ENCODE data around the gene SEPTIN14.
"Not testable (repeated sequence)": the region's sequence is repeated elsewhere in the genome, so short reads cannot be mapped to it uniquely, and the experiment has no call there.

The SEPTIN14 gene

GRCh38 chr7:55862652-55863051 is at the start of gene SEPTIN14:
Gene SEPTIN14 (minus strand): TSS chr7:55862752. CDS start chr7:55861996, 756 bp downstream.
- H4K20me1 ChIP-seq (ENCODE audit: insufficient read depth, low read length); H3K79me2 ChIP-seq (ENCODE audit: insufficient read depth, low read length); H3K4me3 ChIP-seq (ENCODE audit: low read depth in 1 of 2, low read length in 2 of 2); H3K4me1 ChIP-seq (ENCODE audit: insufficient read depth, low read length); H3K27me3 ChIP-seq (ENCODE audit: insufficient read depth, low read length, poor library complexity); H3K9me3 ChIP-seq (ENCODE audit: insufficient read depth, low read length, severe bottlenecking); DNase-seq; H3K9ac ChIP-seq (ENCODE audit: low read depth, low read length); H3K4me2 ChIP-seq (ENCODE audit: insufficient read depth, low read length); H2AFZ ChIP-seq (ENCODE audit: low read depth, low read length); ATAC-seq (ENCODE audit: insufficient read depth, low read depth); H3K36me3 ChIP-seq (ENCODE audit: insufficient read depth, low read length); H3K27ac ChIP-seq (ENCODE audit: low read length): not testable (repeated sequence)

GRCh38 chr7:55903985-55904759 is 41.6 kb upstream of the SEPTIN14 start:
- Histone ChIP-seq H4K20me1 (ENCODE audit: insufficient read depth, low read length) (no peaks in the 10 kb centered on the region), H3K36me3 (ENCODE audit: insufficient read depth, low read length) (peaks cover 9% of the 10 kb centered on the region; the same call in 1 of the 2 replicates), H3K4me2 (ENCODE audit: insufficient read depth, low read length) (no peak overlapping the region), H2AFZ (ENCODE audit: low read depth, low read length) (no peak overlapping the region), H3K27ac (ENCODE audit: low read length) (no peak overlapping the region), H3K9ac (ENCODE audit: low read depth, low read length) (no peak overlapping the region), H3K27me3 (ENCODE audit: insufficient read depth, low read length, poor library complexity) (no peaks in the 10 kb centered on the region), H3K9me3 (ENCODE audit: insufficient read depth, low read length, severe bottlenecking) (no peaks in the 10 kb centered on the region), H3K4me3 (ENCODE audit: low read depth in 1 of 2, low read length in 2 of 2) (no peak overlapping the region), H3K79me2 (ENCODE audit: insufficient read depth, low read length) (no peaks in the 10 kb centered on the region), H3K4me1 (ENCODE audit: insufficient read depth, low read length) (no peaks in the 10 kb centered on the region)
- no peak for ATAC-seq (ENCODE audit: insufficient read depth, low read depth)
- TF ChIP-seq CTCF (IDR thresholded peaks at IDR 0.05; ENCODE audit: borderline replicate concordance, extremely low read depth, low read length, poor library complexity, severe bottlenecking) (no peak), EZH2 (IDR thresholded peaks at IDR 0.05; ENCODE audit: borderline replicate concordance, low read depth, low read length, severe bottlenecking) (no peak)
- no peak for DNase-seq

GRCh38 chr7:55901059-55901458 is 38.5 kb upstream of the SEPTIN14 start:
- not testable (repeated sequence) for H3K9ac ChIP-seq (ENCODE audit: low read depth, low read length); H3K4me1 ChIP-seq (ENCODE audit: insufficient read depth, low read length); H3K4me2 ChIP-seq (ENCODE audit: insufficient read depth, low read length); H3K4me3 ChIP-seq (ENCODE audit: low read depth in 1 of 2, low read length in 2 of 2); H3K79me2 ChIP-seq (ENCODE audit: insufficient read depth, low read length); DNase-seq; H3K27ac ChIP-seq (ENCODE audit: low read length); H3K36me3 ChIP-seq (ENCODE audit: insufficient read depth, low read length); H2AFZ ChIP-seq (ENCODE audit: low read depth, low read length); H3K27me3 ChIP-seq (ENCODE audit: insufficient read depth, low read length, poor library complexity); H4K20me1 ChIP-seq (ENCODE audit: insufficient read depth, low read length); H3K9me3 ChIP-seq (ENCODE audit: insufficient read depth, low read length, severe bottlenecking); ATAC-seq (ENCODE audit: insufficient read depth, low read depth)

DNA sequence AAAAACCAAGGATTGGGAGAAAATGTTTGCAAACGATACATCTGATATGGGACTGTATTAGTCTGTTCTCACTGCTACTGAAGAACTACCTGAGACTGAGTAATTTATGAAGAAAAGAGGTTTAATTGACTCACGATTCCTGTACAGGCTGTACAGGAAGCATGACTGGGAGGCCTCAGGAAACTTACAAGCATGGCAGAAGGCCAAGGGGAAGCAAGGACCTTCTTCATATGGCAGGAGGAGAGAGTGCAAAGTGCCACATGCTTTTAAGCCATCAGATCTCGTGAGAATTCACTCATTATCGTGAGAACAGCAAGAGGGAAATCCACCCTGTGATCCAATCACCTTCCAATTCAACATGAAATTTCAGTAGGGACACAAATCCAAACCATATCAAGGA is 35.7 kb upstream of the SEPTIN14 start:
- peaks cover 4% of the 10 kb centered on the region; the same call in 1 of the 2 replicates for H3K36me3 ChIP-seq (ENCODE audit: insufficient read depth, low read length)
- TF ChIP-seq CTCF (IDR thresholded peaks at IDR 0.05; ENCODE audit: borderline replicate concordance, extremely low read depth, low read length, poor library complexity, severe bottlenecking) (no peak), EZH2 (IDR thresholded peaks at IDR 0.05; ENCODE audit: borderline replicate concordance, low read depth, low read length, severe bottlenecking) (no peak)
- H3K4me3 ChIP-seq (ENCODE audit: low read depth in 1 of 2, low read length in 2 of 2): no peak overlapping the region
- H4K20me1 ChIP-seq (ENCODE audit: insufficient read depth, low read length): no peaks in the 10 kb centered on the region
- H3K4me1 ChIP-seq (ENCODE audit: insufficient read depth, low read length): no peaks in the 10 kb centered on the region
- H2AFZ ChIP-seq (ENCODE audit: low read depth, low read length): no peak overlapping the region
- no peaks in the 10 kb centered on the region for H3K9me3 ChIP-seq (ENCODE audit: insufficient read depth, low read length, severe bottlenecking)
- no peak overlapping the region for H3K9ac ChIP-seq (ENCODE audit: low read depth, low read length)
- no peak overlapping the region for H3K27ac ChIP-seq (ENCODE audit: low read length)
- H3K27me3 ChIP-seq (ENCODE audit: insufficient read depth, low read length, poor library complexity): no peaks in the 10 kb centered on the region
- ATAC-seq (ENCODE audit: insufficient read depth, low read depth): no peak
- no peak overlapping the region for H3K4me2 ChIP-seq (ENCODE audit: insufficient read depth, low read length)
- no peaks in the 10 kb centered on the region for H3K79me2 ChIP-seq (ENCODE audit: insufficient read depth, low read length)
- DNase-seq: no peak
